SH-SY5Y (cell line): ENCODE results near the gene ZFR2.

Experiments
- GATA2 ChIP-seq: IDR thresholded peaks from 2 replicates; pipeline ENCODE4 v1.6.1; 2011; ENCODE audit warnings: mild to moderate bottlenecking, low read depth, low read length
- GATA3 ChIP-seq: IDR thresholded peaks from 2 replicates; pipeline ENCODE4 v1.6.1; 2011; ENCODE audit warnings: low read depth, mild to moderate bottlenecking, low read length, moderate library complexity

DNA sequence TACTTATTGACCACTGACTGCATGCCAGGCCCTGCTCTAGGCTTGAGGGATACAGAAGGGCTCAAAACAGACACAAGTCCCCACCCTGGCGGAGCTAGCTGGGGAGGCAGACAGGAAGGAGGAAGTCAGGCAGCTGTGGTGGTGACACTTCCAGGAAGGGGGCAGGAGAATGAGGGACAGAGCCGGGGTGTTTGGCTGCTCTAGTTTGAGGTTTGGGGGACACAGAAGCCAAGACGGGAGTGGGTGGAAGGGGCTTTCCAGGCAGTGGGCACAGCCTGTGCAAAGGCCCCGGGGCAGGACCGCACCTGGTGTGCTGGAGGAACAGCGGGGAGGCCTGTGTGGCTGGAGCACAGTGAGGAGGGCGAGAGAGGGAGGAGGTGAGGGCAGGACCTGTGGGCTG lies 102.3 kb downstream of the ZFR2 start:
- no peak for TF ChIP-seq GATA3
- no peak for TF ChIP-seq GATA2
